Subcutaneous abdominal adipose tissue (tissue), 5 donors: Measurements from ENCODE around the gene CHID1.

Experiments used
- H3K27ac ChIP-seq: one replicate; pipeline ENCODE4 v1.7.0; 2013; ENCODE audit warnings: low read depth, mild to moderate bottlenecking, inconsistent platforms, low read length, moderate library complexity
- H3K27me3 ChIP-seq, 5 donors: one replicate each; pipeline ENCODE4 v1.7.0; 2013; ENCODE audit warnings: low read length in 5 of 5, inconsistent platforms in 1 of 5; ENCODE audit not compliant: control insufficient read depth in 5 of 5, insufficient read depth in 4 of 5
- H3K36me3 ChIP-seq, 5 donors: one replicate each; pipeline ENCODE4 v1.7.0; 2013; ENCODE audit warnings: low read length in 5 of 5; ENCODE audit not compliant: control insufficient read depth in 5 of 5, insufficient read depth in 5 of 5
- H3K4me1 ChIP-seq, 5 donors: one replicate each; pipeline ENCODE4 v1.7.0; 2013; ENCODE audit warnings: low read length in 5 of 5, mild to moderate bottlenecking in 3 of 5, moderate library complexity in 1 of 5; ENCODE audit not compliant: control insufficient read depth in 5 of 5, insufficient read depth in 5 of 5
- H3K4me3 ChIP-seq, 5 donors: one replicate each; pipeline ENCODE4 v1.7.0; 2013; ENCODE audit warnings: low read length in 5 of 5, low read depth in 1 of 5
- H3K9ac ChIP-seq, 5 donors: one replicate each; pipeline ENCODE4 v1.7.0; 2013; ENCODE audit warnings: low read length in 5 of 5, mild to moderate bottlenecking in 4 of 5, moderate library complexity in 3 of 5
- H3K9me3 ChIP-seq, 5 donors: one replicate each; pipeline ENCODE4 v1.7.0; 2013; ENCODE audit warnings: low read length in 5 of 5; ENCODE audit not compliant: control insufficient read depth in 5 of 5
- donor health status: healthy.
- donor health status: healthy.
- donor health status: healthy.
- donor health status: healthy.
- donor health status: healthy.

CHID1 gene

DNA sequence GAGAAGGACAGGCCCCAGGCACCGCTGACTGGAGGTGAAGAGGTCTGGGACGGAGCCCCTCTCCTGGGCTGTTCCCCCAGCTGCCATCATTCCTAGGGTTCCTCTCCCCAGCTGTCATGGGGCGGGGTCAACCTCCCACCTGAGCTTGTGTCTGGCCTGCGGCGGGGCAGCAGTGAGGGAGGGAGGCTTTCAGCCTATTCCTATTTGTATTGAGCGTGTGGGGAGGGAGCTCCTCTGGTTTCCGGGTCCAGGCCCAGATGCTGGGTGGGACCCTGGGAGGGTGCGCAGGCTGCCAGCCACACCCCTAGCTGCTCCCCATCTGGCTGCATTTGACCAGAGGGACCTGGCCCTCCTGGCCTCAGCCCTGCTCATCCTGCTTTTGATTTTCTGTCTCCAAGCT, 54.2 kb downstream of the CHID1 start:
- Histone ChIP-seq H3K4me3 (no peak overlapping the region), H3K9ac (peak overlapping the region in 1 of 5 donors; percentile 30), H3K4me1 (peaks cover 12 to 62% (median 49%) of the 10 kb centered on the region in 5 donors), H3K9me3 (no peaks in the 10 kb centered on the region), H3K36me3 (peaks cover 0 to 42% (median 22%) of the 10 kb centered on the region in 5 donors), H3K27ac (no peak overlapping the region), H3K27me3 (peaks cover 0 to 2% (median 0%) of the 10 kb centered on the region in 5 donors)

DNA sequence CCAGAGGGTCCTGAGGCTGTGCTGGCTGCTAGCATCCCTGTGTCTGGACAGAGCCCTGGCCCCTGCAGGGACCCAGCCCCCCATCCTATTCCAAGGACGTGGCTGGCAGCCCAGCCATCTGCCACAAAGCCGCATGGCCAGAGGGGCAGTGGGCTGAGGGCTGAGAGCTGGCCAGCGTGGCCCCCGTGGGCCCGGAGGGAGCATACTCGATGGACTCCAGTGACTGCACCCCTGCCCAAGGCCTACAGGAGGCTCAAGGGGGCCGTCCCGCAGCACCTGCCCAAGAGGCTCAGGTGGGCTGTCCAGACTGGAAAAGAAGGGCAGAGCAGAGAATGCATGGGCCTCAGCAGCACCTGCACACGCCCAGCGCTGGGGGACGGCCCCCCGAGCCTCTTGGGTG, 54.8 kb downstream of the CHID1 start:
- Histone ChIP-seq H3K9me3 (no peaks in the 10 kb centered on the region), H3K9ac (no peak overlapping the region), H3K36me3 (peaks cover 0 to 45% (median 23%) of the 10 kb centered on the region in 5 donors), H3K4me1 (peaks cover 12 to 68% (median 54%) of the 10 kb centered on the region in 5 donors), H3K27ac (no peak overlapping the region), H3K4me3 (no peak overlapping the region), H3K27me3 (peaks cover 0 to 2% (median 0%) of the 10 kb centered on the region in 5 donors)

DNA sequence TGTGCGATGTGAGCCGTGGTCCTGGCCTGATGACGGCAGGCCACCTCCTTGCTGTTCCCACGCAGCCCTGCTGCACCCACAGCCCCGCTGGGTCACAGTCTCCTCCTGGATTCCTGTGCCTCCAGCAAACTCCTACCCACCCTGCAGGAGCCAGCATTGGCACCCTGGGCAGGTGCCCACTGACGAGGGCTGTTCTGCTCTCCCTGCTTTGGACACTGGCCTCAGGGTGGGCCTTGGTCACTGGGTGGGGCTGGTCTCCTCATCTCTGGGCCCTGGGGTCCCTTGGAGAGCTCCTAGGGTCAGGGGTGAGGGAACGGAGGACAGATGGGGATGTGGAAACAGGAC, 55.3 kb downstream of the CHID1 start:
- Histone ChIP-seq H3K4me3 (no peak overlapping the region), H3K27me3 (peaks cover 0 to 2% (median 0%) of the 10 kb centered on the region in 5 donors), H3K27ac (no peak overlapping the region), H3K36me3 (peaks cover 0 to 46% (median 28%) of the 10 kb centered on the region in 5 donors), H3K4me1 (peaks cover 12 to 71% (median 55%) of the 10 kb centered on the region in 5 donors), H3K9me3 (no peaks in the 10 kb centered on the region), H3K9ac (no peak overlapping the region)

DNA sequence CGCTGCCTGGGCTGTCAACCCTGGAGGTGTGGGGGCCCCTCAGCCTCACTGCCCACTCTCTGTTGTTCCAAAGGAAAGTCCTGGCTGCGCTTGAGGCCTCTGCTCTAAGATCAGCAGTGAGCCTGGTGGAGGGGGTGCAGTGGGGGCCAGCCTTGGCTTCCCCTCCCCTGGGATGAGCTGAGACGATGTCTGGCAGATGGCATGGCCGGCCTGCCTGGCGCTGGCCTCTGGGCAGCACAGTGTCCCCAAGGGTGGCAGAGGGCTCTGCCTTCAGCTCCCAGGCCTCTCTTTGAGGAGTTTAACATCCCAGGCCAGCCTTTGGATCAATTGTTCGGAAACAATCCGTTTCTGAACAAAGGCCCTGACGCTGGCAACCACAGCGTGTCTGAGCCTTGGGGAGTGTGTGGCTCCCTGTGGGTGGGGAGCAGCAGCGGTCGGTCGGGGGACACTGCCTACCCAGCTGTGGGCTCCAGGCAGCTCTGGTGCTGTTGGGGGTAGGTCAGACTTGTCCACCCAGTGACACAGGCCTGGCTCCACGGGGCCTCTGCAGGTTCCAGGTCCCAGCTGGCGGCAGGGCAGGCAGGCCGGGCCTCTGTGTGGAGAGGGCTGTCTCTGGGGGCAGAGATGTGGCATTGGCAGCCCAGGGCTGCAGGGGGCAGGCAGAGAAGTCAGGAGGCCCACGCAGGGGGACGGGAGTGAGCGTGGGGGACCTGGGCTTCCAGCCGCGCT, 55.8 kb downstream of the CHID1 start:
- Histone ChIP-seq H3K9me3 (no peaks in the 10 kb centered on the region), H3K27ac (no peak overlapping the region), H3K4me1 (peaks cover 12 to 67% (median 53%) of the 10 kb centered on the region in 5 donors), H3K4me3 (no peak overlapping the region), H3K36me3 (peaks cover 0 to 48% (median 30%) of the 10 kb centered on the region in 5 donors), H3K27me3 (peaks cover 0 to 2% (median 0%) of the 10 kb centered on the region in 5 donors), H3K9ac (no peak overlapping the region)

DNA sequence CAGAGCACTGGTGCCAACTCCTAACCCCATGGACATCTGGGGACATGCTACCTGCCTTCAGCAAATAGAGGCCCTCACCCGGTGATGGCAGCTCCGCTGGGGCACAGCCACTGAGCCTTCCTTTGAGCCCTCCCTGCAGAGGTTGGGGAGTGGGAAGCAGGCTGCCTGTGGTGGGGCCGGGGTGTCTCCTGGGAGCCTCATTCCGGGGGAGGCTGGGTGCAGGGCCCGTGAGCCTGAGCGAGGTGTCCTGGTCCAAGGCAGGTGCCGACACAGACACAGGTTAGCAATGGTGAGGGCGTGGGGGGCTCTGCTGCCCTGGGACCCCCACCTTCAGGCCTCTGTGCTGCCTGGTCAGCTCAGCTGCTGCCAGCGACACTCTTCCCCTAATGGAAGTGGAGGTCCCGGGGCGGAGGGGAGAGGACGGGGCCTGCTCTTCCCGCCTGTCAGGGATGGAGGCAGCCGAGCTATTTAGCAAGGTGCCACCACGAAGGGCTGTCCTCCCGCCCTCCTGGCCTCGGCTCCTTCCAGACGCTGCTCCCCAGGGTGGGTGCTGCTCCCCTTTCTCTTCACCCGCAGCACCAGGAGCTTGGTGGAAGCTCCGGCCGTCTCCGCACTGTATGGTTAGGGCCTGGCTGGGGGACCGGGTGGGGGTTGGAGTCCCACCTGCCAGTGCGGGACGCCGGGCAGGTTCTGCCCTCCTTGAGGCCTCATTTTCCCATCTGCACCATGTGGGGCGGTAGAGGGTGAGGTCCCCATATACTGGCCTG, 56.7 kb downstream of the CHID1 start:
- Histone ChIP-seq H3K4me3 (no peak overlapping the region), H3K36me3 (peaks cover 0 to 48% (median 30%) of the 10 kb centered on the region in 5 donors), H3K9ac (no peak overlapping the region), H3K9me3 (no peaks in the 10 kb centered on the region), H3K4me1 (peaks cover 9 to 63% (median 50%) of the 10 kb centered on the region in 5 donors), H3K27me3 (peaks cover 0 to 2% (median 0%) of the 10 kb centered on the region in 5 donors), H3K27ac (no peak overlapping the region)

DNA sequence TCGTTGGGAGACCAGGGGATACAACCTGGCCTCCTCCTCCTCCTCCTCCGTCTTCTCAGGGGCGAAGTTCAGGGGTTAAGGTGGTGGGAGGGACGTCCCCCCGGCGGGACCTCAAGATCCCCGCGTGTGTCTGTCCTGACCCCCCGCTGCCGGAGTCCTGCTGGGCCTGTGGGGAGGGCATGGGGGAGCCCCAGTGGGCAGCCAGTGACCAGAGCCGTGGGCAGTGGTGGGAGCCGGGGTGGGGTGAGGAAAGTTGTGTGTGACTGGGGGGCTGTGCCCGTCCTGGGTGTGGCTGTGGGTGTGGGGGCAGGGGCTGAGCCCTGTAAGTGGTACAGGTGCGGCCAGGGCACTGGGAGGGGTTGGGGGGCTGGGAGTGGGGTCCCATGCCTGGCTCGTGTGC, 57.8 kb downstream of the CHID1 start:
- Histone ChIP-seq H3K9ac (no peak overlapping the region), H3K9me3 (no peaks in the 10 kb centered on the region), H3K27me3 (no peaks in the 10 kb centered on the region), H3K4me3 (no peak overlapping the region), H3K4me1 (peaks cover 3 to 65% (median 51%) of the 10 kb centered on the region in 5 donors), H3K27ac (no peak overlapping the region), H3K36me3 (peaks cover 0 to 40% (median 25%) of the 10 kb centered on the region in 5 donors)

DNA sequence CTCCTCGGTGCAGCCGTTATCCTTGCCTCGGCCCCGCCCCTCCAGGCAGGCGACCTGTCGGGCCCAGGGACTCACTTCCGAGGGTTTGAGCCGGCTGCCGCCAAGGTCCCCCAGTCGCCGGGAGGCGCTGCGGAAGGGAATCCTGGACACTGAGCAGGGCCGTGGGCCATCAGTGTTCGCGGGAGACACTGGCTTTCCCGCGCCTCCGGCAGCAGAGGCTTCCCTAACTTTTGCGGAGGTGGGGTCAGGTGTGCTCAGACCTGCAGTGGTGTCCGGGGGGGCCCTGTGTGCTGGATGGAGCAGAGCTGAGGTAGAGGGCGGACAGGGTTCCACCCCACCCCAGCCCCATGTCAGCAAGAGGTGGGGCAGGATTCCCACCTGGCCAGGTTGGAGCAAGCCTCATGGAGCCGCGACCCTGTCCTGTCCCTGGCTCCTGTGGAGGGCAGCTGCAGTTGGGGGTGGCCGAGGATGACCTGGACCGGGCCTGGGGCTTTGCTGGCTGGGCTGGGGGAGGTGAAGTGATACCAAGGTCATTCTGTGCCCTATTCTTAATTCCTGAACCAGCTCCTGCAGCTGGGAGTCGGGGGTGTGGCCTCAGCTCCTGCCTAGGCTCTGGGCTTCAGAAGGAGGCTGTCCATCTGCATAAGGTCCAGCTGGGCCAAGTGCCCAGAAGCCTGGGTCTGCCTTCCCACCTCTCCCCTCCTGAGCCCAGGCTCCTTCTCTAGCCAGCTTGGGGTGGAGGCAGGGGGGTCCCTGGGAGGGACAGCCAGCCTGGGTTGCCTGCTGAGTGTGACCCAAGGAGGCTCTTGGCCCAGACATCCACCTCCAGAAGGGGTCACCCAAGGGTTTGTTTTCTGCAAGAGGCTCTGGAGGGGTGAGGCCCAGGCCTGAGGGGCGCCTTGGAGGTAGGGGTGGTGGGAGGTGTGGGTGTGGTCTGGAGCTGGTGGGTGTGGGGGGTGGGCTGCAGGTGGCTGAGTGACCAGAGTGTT, 59.5 kb downstream of the CHID1 start:
- Histone ChIP-seq H3K36me3 (peaks cover 0 to 39% (median 23%) of the 10 kb centered on the region in 5 donors), H3K9me3 (no peaks in the 10 kb centered on the region), H3K4me1 (peaks cover 3 to 66% (median 50%) of the 10 kb centered on the region in 5 donors), H3K27me3 (no peaks in the 10 kb centered on the region), H3K4me3 (no peak overlapping the region), H3K27ac (no peak overlapping the region), H3K9ac (peak overlapping the region in 1 of 5 donors; percentile 35)

DNA sequence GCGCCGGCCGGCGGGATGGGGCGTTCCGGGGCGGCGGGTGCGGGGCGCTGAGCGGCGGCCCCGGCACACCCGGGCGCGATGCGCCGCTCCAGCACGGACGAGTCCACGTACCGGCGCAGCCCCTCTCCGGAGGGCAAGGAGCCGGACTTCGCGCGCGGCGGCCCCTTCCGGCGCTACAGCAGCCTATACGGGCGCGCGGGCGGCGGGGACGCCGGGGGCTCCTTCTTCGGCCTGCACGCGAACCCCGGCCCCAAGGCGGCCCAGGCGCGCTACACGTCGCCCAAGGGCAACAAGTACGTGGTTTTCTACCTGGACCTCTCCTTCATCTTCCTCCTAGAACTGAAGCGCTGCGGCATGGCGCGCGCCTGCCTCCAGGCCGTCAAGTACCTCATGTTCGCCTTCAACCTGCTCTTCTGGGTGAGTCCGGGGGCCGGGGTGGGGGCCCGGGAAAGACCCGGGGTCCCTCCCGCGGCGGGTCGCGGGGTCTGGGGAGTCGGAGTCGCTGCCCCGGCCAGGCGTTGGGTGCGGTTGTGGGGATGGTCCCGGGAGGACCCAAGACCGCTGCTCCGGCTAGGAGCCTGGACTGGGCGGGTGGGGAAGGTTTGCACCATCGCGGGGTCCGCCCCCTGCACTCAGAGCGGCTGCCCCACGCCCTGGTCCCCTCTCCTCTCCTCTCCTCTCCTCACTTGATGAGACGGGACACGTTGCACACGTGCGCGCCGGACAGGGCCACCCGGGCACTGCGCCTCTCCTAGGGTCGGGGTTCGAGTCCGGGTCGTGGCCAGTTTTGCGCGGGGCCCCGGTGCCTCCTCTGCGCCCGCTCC, 60.4 kb downstream of the CHID1 start:
- peaks cover 0 to 31% (median 15%) of the 10 kb centered on the region in 5 donors for H3K36me3 ChIP-seq
- no peak overlapping the region for H3K9ac ChIP-seq
- H3K9me3 ChIP-seq = no peaks in the 10 kb centered on the region
- no peaks in the 10 kb centered on the region for H3K27me3 ChIP-seq
- peak overlapping the region in 1 of 5 donors; percentile 22 for H3K4me3 ChIP-seq
- no peak overlapping the region for H3K27ac ChIP-seq
- H3K4me1 ChIP-seq = peaks cover 3 to 68% (median 58%) of the 10 kb centered on the region in 5 donors
